ENCODE results near the gene EPHA5. TPM values are rescaled to one million over a fixed set of nuclear protein-coding genes. Genes with fewer than 3 reads are reported as not detected.

Gene EPHA5
- total RNA-seq, 3 donors from 2014 or later (not counting 1 experiment from before 2014, with no cell fraction given): not detected

DNA sequence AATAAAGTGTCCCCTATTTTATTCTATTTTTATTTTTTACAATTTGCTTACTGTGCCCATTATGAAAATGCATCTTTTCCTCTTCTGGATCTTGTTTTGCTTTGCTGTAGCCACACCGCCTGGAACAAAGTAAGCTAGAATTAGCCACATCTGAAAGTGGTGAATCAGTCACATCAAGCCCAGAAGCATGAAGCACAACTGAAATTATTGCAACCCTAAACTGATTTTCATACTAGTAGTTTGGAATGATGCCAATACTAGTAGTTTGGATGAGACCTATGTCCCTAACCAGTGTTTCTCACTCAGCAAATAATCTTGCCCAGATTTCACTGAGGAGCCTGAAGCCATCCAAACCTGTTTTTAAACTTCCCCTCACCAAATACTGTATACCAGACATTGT lies 303.0 kb downstream of the EPHA5 start:
- DNase-seq (no peak), ATAC-seq (no peak)
- no peak for TF ChIP-seq CTCF (IDR thresholded peaks at IDR 0.05)
- H3K36me3 Mint-ChIP-seq: no peaks in the 10 kb centered on the region
- H3K4me3 ChIP-seq (ENCODE audit: low read length): no peak overlapping the region
- no peak overlapping the region for H3K27ac ChIP-seq (ENCODE audit: low read length)
- H3K36me3 ChIP-seq (ENCODE audit: control insufficient read depth, insufficient read depth, low read length): no peaks in the 10 kb centered on the region
- no peak overlapping the region for H3K4me3 Mint-ChIP-seq
- no peaks in the 10 kb centered on the region for H3K27me3 Mint-ChIP-seq (ENCODE audit: low read depth in 2 of 2)
- intact Hi-C loops (cut with micrococcal nuclease): no loop called here
- H3K9me3 ChIP-seq (ENCODE audit: control insufficient read depth, insufficient read depth, low read length): no peaks in the 10 kb centered on the region
- no peaks in the 10 kb centered on the region for H3K27me3 ChIP-seq (ENCODE audit: control insufficient read depth, insufficient read depth, low read length)
- no peaks in the 10 kb centered on the region for H3K4me1 Mint-ChIP-seq
- no peaks in the 10 kb centered on the region for H3K4me1 ChIP-seq (ENCODE audit: control insufficient read depth, insufficient read depth, low read length)
- H3K9me3 Mint-ChIP-seq: peaks cover 12 to 15% of the 10 kb centered on the region in 2 donors
- 93% methylated on average over 1 of the region's 1 CpG for WGBS (ENCODE audit: insufficient coverage)
- H3K27ac Mint-ChIP-seq: no peak overlapping the region

DNA sequence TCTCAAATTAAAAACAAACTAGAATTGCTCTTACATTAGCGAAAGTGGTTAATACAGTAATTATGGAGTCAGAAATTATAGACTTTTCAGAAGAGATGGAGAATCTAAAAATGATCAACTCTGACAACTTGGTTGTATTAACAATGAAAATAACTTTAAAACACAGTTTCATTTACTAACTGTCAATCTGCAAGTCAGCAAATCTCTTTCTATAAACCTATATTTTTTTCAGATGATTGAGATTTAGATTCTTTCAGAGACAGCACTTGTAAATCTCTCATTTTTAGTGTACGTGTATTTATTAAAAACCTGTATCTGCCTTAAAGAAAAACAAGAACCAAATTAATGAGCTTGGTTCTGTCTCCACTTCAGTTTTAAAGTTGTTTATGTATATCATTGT lies 311.4 kb downstream of the EPHA5 start:
- Mint-ChIP-seq H3K4me3 (no peak overlapping the region), H3K9me3 (peaks cover 9 to 13% of the 10 kb centered on the region in 2 donors), H3K27me3 (ENCODE audit: low read depth in 2 of 2) (no peaks in the 10 kb centered on the region), H3K27ac (no peak overlapping the region), H3K36me3 (peaks cover 6% of the 10 kb centered on the region), H3K4me1 (no peaks in the 10 kb centered on the region)
- no peak overlapping the region for H3K27ac ChIP-seq (ENCODE audit: low read length)
- no peak overlapping the region for H3K4me3 ChIP-seq (ENCODE audit: low read length)
- TF ChIP-seq CTCF (IDR thresholded peaks at IDR 0.05): no peak
- ATAC-seq (no peak), DNase-seq (no peak)
- no peaks in the 10 kb centered on the region for H3K36me3 ChIP-seq (ENCODE audit: control insufficient read depth, insufficient read depth, low read length)
- no peaks in the 10 kb centered on the region for H3K4me1 ChIP-seq (ENCODE audit: control insufficient read depth, insufficient read depth, low read length)
- no peaks in the 10 kb centered on the region for H3K27me3 ChIP-seq (ENCODE audit: control insufficient read depth, insufficient read depth, low read length)
- no CpG with 5 or more reads among the region's 2 CpGs for WGBS (ENCODE audit: insufficient coverage)
- no peaks in the 10 kb centered on the region for H3K9me3 ChIP-seq (ENCODE audit: control insufficient read depth, insufficient read depth, low read length)
- intact Hi-C loops (cut with micrococcal nuclease): no loop called here

GRCh38 chr4:65353098-65353497 lies 317.2 kb downstream of the EPHA5 start:
- DNase-seq (no peak), ATAC-seq (no peak)
- Mint-ChIP-seq H3K9me3 (peaks cover 13% of the 10 kb centered on the region in 2 donors), H3K36me3 (no peaks in the 10 kb centered on the region), H3K4me1 (no peaks in the 10 kb centered on the region), H3K27ac (no peak overlapping the region), H3K4me3 (no peak overlapping the region), H3K27me3 (ENCODE audit: low read depth in 2 of 2) (no peaks in the 10 kb centered on the region)
- Histone ChIP-seq H3K4me3 (ENCODE audit: low read length) (no peak overlapping the region), H3K4me1 (ENCODE audit: control insufficient read depth, insufficient read depth, low read length) (no peaks in the 10 kb centered on the region), H3K36me3 (ENCODE audit: control insufficient read depth, insufficient read depth, low read length) (no peaks in the 10 kb centered on the region), H3K27me3 (ENCODE audit: control insufficient read depth, insufficient read depth, low read length) (no peaks in the 10 kb centered on the region), H3K27ac (ENCODE audit: low read length) (no peak overlapping the region), H3K9me3 (ENCODE audit: control insufficient read depth, insufficient read depth, low read length) (no peaks in the 10 kb centered on the region)
- WGBS (ENCODE audit: insufficient coverage): no CpG with 5 or more reads among the region's 1 CpG
- TF ChIP-seq CTCF (IDR thresholded peaks at IDR 0.05): no peak
- intact Hi-C loops (cut with micrococcal nuclease): no loop called here

DNA sequence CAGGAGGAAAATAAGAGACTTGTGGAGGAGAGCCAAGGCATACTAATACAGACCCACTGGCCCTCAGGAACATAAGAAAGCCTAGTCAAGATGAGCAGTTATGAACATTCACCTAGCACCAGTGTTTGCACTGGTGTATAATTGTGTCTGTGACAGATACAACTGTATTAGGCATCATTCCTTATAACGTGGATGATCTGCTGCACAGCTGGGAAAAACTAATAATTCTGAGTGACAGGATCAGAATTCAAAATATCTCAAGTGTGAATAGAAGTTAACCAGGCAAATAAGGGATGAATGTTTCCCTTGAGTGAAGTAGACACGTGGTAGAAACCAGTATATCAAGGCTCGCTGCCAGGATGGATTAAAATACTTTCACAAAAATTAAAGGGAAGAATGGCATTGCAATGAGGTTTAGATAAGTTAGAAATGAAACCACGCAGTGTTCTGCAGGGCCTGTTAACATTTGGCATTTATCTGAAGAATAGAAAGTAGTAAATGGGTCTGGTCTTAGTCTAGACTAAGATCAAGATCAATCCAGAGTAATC lies 325.9 kb downstream of the EPHA5 start:
- no peaks in the 10 kb centered on the region for H3K4me1 Mint-ChIP-seq
- H3K9me3 Mint-ChIP-seq: peaks cover 7 to 12% of the 10 kb centered on the region in 2 donors
- 82% methylated on average over 4 of the region's 4 CpGs for WGBS (ENCODE audit: insufficient coverage)
- H3K9me3 ChIP-seq (ENCODE audit: control insufficient read depth, insufficient read depth, low read length): no peaks in the 10 kb centered on the region
- DNase-seq (no peak), ATAC-seq (no peak)
- no peak overlapping the region for H3K27ac ChIP-seq (ENCODE audit: low read length)
- H3K36me3 ChIP-seq (ENCODE audit: control insufficient read depth, insufficient read depth, low read length): no peaks in the 10 kb centered on the region
- H3K27ac Mint-ChIP-seq: no peak overlapping the region
- intact Hi-C loops (cut with micrococcal nuclease): no loop called here
- no peak overlapping the region for H3K4me3 ChIP-seq (ENCODE audit: low read length)
- H3K4me1 ChIP-seq (ENCODE audit: control insufficient read depth, insufficient read depth, low read length): no peaks in the 10 kb centered on the region
- H3K27me3 Mint-ChIP-seq (ENCODE audit: low read depth in 2 of 2): no peaks in the 10 kb centered on the region
- H3K4me3 Mint-ChIP-seq: no peak overlapping the region
- no peak for TF ChIP-seq CTCF (IDR thresholded peaks at IDR 0.05)
- H3K27me3 ChIP-seq (ENCODE audit: control insufficient read depth, insufficient read depth, low read length): no peaks in the 10 kb centered on the region
- no peaks in the 10 kb centered on the region for H3K36me3 Mint-ChIP-seq
